Ishikawa (cell line): ENCODE data around the gene TPCN2.

Experiments
- CEBPB ChIP-seq: IDR thresholded peaks from 2 replicates; pipeline ENCODE4 v1.6.1; 2012
- CREB1 ChIP-seq: IDR thresholded peaks from 2 replicates; pipeline ENCODE4 v1.6.1; 2012; ENCODE audit warnings: low read depth
- EGR1 ChIP-seq: IDR thresholded peaks from 2 replicates; pipeline ENCODE4 v1.6.1; 2012
- EP300 ChIP-seq: IDR thresholded peaks from 2 replicates; pipeline ENCODE4 v1.6.1; 2012; ENCODE audit warnings: borderline replicate concordance
- FOXM1 ChIP-seq: IDR thresholded peaks from 2 replicates; pipeline ENCODE4 v1.6.1; 2012; ENCODE audit warnings: low read depth, borderline replicate concordance
- NFIC ChIP-seq: IDR thresholded peaks from 2 replicates; pipeline ENCODE4 v1.6.1; 2012
- RAD21 ChIP-seq: IDR thresholded peaks from 2 replicates; pipeline ENCODE4 v1.6.1; 2012; ENCODE audit warnings: low read depth
- TAF1 ChIP-seq: IDR thresholded peaks from 2 replicates; pipeline ENCODE4 v1.6.1; 2012; ENCODE audit warnings: low read depth, mild to moderate bottlenecking
- TCF12 ChIP-seq: IDR thresholded peaks from 2 replicates; pipeline ENCODE4 v1.6.1; 2012; ENCODE audit warnings: low read depth
- TEAD4 ChIP-seq: IDR thresholded peaks from 2 replicates; pipeline ENCODE4 v1.6.1; 2012
- YY1 ChIP-seq: IDR thresholded peaks from 2 replicates; pipeline ENCODE4 v1.6.1; 2012; ENCODE audit warnings: low read depth
- ZBTB7A ChIP-seq: IDR thresholded peaks from 2 replicates; pipeline ENCODE4 v1.6.1; 2012; ENCODE audit warnings: low read depth
- TF ChIP-seq, protein P1 (sequence below): IDR thresholded peaks from 2 replicates; pipeline ENCODE4 v1.6.1; 2012; ENCODE audit warnings: low read depth, mild to moderate bottlenecking
- TF ChIP-seq, protein P2 (sequence below): IDR thresholded peaks from 2 replicates; pipeline ENCODE4 v1.6.1; 2012
- TF ChIP-seq, protein P3 (sequence below): IDR thresholded peaks from 2 replicates; pipeline ENCODE4 v1.6.1; 2012

TPCN2 gene

DNA sequence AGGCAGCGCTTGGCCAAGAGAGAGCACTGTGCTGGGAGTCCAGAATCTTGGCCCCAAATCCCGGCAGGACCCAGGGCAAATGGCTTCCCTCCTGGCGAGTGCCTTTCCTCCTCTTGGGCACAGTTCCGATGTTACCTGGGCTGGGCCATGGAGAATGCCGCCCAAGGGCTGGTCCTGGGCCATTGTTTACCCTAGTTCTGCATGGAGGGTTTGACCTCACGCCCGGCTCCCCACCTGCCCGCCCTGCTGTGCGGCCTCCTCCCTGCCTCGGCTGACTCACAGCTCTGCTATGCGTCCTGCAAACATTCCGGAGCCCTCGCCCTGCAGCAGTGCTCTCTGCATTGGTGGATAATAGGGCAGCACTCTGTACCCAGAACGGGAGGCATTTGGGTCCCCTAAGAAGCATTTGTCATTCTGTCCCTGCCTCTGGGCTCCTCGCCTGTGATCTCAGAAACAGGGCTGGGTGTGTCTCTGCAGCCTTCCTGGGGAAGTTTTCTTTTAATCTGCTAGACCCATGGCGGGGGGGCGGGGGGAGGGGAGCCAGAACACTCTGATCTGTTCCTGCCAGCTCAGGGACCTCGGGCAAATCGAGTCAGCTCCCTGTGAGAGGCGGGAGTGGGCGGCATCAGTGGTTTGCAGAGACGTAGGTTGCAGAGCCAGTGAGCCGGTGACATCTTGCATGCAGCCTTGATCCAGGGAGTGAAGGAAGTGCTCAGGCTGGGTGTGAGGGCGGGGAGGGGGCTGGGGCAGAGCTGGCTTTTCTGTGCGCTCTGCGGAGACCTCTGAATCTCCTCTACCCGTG lies 74.1 kb downstream of the TPCN2 start:
- TF ChIP-seq, protein P1, sequence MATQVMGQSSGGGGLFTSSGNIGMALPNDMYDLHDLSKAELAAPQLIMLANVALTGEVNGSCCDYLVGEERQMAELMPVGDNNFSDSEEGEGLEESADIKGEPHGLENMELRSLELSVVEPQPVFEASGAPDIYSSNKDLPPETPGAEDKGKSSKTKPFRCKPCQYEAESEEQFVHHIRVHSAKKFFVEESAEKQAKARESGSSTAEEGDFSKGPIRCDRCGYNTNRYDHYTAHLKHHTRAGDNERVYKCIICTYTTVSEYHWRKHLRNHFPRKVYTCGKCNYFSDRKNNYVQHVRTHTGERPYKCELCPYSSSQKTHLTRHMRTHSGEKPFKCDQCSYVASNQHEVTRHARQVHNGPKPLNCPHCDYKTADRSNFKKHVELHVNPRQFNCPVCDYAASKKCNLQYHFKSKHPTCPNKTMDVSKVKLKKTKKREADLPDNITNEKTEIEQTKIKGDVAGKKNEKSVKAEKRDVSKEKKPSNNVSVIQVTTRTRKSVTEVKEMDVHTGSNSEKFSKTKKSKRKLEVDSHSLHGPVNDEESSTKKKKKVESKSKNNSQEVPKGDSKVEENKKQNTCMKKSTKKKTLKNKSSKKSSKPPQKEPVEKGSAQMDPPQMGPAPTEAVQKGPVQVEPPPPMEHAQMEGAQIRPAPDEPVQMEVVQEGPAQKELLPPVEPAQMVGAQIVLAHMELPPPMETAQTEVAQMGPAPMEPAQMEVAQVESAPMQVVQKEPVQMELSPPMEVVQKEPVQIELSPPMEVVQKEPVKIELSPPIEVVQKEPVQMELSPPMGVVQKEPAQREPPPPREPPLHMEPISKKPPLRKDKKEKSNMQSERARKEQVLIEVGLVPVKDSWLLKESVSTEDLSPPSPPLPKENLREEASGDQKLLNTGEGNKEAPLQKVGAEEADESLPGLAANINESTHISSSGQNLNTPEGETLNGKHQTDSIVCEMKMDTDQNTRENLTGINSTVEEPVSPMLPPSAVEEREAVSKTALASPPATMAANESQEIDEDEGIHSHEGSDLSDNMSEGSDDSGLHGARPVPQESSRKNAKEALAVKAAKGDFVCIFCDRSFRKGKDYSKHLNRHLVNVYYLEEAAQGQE = no peak
- TF ChIP-seq TEAD4 (peak; percentile 100), NFIC (peak; percentile 99), EP300 (peak; percentile 100), YY1 (peak; percentile 87), TAF1 (peak; percentile 20; the same call in 1 of the 2 replicates), ZBTB7A (peak; percentile 29), CEBPB (peak; percentile 86), CREB1 (peak; percentile 70), RAD21 (peak; percentile 43), EGR1 (peak; percentile 71), TCF12 (peak; percentile 100), FOXM1 (peak; percentile 100)
- TF ChIP-seq, protein P2, sequence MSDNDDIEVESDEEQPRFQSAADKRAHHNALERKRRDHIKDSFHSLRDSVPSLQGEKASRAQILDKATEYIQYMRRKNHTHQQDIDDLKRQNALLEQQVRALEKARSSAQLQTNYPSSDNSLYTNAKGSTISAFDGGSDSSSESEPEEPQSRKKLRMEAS = peak; percentile 89
- TF ChIP-seq, protein P3, sequence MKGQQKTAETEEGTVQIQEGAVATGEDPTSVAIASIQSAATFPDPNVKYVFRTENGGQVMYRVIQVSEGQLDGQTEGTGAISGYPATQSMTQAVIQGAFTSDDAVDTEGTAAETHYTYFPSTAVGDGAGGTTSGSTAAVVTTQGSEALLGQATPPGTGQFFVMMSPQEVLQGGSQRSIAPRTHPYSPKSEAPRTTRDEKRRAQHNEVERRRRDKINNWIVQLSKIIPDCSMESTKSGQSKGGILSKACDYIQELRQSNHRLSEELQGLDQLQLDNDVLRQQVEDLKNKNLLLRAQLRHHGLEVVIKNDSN = peak; percentile 73

DNA sequence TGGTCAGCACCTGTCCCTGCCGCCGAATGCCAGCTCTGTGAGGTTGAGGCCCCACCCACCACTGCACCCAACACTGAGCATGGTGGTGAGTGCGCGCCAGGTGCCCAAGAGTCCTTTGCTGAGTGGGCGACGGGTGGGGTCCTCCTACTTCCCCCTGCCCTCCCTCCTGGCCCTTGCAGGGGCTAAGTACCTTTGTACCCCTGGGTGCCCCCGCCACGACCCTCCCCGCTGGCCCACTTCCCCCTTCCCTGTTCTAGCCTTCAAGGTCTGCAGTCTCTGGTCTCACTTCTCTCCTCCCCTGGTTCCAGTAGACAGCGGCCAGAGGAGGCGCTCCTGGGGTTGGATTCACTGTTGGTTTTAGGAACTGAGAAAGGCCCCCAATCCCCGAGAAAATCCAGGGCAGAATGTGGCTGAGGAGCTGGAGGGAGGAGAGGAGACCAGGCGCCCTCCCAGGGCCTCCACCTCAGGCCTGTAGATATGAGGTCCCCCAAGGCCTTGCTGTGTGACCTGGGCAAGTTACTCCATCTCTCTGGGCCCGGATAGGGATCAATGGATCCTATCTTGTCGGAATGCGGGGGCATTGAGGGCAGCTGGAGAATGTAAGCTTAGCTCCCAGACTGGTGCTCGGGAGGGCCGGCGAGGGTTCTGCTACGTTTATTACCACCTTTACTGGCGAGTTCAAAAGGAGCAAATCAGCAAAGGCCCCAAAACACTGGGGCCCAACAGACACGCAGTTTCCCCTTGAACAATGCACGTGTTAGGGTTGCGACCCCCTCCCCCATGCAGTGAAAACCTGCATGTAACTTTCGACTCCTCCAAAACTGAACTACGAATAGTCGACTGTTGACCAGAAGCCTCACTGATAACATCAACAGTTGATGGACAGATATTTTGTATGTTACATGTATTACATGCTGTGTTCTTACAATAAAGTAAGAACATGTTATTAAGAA lies 75.1 kb downstream of the TPCN2 start:
- TF ChIP-seq CEBPB (no peak), CREB1 (no peak), FOXM1 (no peak), ZBTB7A (0 out of 2 replicates have a peak, but pooled peaks have one; percentile 4), NFIC (no peak), RAD21 (0 out of 2 replicates have a peak, but pooled peaks have one; percentile 10)

DNA sequence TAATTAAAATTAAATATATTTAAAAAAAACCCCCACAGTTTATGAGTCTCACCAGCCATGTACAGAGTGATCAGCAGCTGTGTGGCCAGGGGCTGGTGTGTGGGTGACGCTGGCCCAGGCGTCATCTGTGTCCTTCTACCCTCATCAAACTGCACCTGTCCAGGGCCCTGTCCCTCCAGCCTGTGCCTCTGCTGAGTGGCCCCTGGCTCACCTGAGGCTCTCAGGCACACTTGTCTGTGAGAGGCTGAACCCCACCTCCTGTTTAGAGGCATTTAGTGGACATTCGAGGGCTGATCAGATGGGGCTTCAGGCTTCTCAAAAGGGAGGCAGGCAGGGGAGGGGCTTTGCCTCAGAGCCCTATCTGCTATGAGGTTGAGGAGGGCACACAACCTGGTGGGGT lies 77.1 kb downstream of the TPCN2 start:
- TF ChIP-seq EP300 (no peak), TEAD4 (no peak), FOXM1 (no peak), YY1 (no peak), ZBTB7A (no peak), TCF12 (no peak), EGR1 (no peak), CREB1 (no peak), CEBPB (no peak), NFIC (no peak), RAD21 (no peak), TAF1 (no peak)
- TF ChIP-seq, protein P2 = no peak
- TF ChIP-seq, protein P1 = no peak
- TF ChIP-seq, protein P3 = no peak

DNA sequence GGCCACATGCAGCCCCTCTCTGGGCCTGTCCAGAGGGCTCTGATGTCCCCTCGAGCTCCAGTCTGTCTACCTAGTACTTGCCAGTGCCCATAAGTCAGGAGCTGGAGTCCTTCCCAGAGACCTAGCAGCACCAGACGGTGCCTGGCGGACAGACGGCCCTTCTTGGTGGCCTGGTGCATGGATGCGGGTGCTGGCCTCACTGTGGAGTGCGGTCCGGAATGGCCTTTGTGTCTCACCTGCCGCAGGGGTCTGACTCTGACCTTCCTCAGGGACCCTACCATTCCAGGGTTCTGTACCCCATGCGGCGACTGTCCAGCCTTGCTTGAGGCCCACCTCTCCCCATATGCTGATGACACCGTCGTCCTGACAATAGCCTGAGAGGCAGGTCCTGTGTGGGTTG lies 77.6 kb downstream of the TPCN2 start:
- no peak for TF ChIP-seq EGR1
- 0 out of 2 replicates have a peak, but pooled peaks have one; percentile 23 for TF ChIP-seq ZBTB7A

DNA sequence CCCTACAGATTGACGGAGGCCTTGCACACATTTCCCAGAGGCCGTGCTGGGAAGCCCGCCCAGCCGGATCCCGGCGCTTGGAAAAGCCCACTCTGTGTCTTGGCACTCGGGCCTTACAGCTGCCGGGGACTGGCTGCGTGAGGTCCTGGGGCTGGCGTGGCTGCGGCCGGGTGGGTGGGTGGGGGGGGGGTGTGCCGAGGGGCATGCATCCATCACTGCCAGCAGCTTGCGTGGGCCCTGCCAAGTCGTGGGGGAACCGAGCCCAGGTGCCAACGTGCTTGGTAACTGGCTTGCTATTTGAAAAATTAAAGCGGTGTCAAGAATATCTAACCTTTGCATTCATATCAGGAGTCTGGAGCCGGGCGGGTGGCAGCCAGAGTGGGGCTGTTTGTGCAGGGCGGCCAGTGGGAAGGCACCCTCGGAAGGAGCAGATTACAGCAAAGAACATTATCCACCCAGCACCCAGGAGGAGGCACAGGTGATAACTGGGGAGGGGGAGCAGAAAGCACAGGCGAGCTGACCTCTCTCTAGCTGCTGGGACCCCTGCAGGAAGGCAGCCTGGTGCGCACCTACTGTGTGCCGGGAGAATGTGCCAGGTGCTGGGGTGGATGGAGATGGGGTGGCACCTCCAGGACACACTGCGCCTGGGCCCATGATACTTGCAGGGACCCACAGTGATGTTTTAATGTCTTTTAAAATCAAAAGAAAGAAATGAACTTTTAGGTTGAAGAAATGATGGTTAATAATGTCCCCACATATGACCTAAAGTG lies 78.5 kb downstream of the TPCN2 start:
- TF ChIP-seq EGR1 = no peak
- no peak for TF ChIP-seq TCF12
